Caco-2 (cell line): ENCODE measurements around the gene IGSF11. TPM values are rescaled to one million over a fixed set of nuclear protein-coding genes. Genes with fewer than 3 reads are reported as not detected.
"Not testable (repeated sequence)": the region's sequence is repeated elsewhere in the genome, so short reads cannot be mapped to it uniquely, and the experiment has no call there.

Experiments used
- BruUV-seq: library from RNA; stranded (reverse); fragments of 400-500 nt; replicated peaks from 2 replicates; lab custom pipeline; 2021; lab: Mats Ljungman, UMichigan
- CTCF ChIA-PET: fragments of 300-600 bp; sonication (Branson Sonifier 250); formaldehyde crosslinking; loops from one replicate; lab custom pipeline; 2022; ENCODE audit warnings: antibody characterized with exemption; lab: Charles Lee
- POLR2A ChIA-PET: fragments of 300-600 bp; sonication (Branson Sonifier 250); formaldehyde crosslinking; loops from one replicate; lab custom pipeline; 2022; ENCODE audit warnings: antibody characterized with exemption; lab: Charles Lee
- DNase-seq, 2 experiments: peaks; one replicate each; pipeline versions ENCODE4 v3.0.0 to v3.0.0-alpha.2; 2020 to 2022
- H3K27me3 ChIP-seq: replicated peaks from 2 replicates; pipeline ENCODE4 v1.6.0; 2011; ENCODE audit warnings: low read length; ENCODE audit not compliant: control insufficient read depth, insufficient read depth
- H3K36me3 ChIP-seq: 2 replicates; pipeline ENCODE4 v1.5.1; 2011; ENCODE audit warnings: low read length; ENCODE audit not compliant: control insufficient read depth, insufficient read depth
- H3K4me1 ChIP-seq: fragments of 250-450 bp; sonication (Bioruptor Pico); 2 replicates; pipeline ENCODE4 v1.5.1; 2020; ENCODE audit warnings: mild to moderate bottlenecking
- H3K4me3 ChIP-seq: 2 replicates; pipeline ENCODE4 v1.5.1; 2011; ENCODE audit warnings: low read depth, mild to moderate bottlenecking, control low read depth, low read length
- H3K9me3 ChIP-seq: fragments of 250-450 bp; sonication (Bioruptor Pico); 2 replicates; pipeline ENCODE4 v1.5.1; 2020; ENCODE audit warnings: mild to moderate bottlenecking, moderate library complexity
- H3K27ac Mint-ChIP-seq: one replicate; pipeline ENCODE4 v1.8.0; 2022; ENCODE audit warnings: mixed read lengths; ENCODE audit not compliant: unreplicated experiment
- H3K27me3 Mint-ChIP-seq: one replicate; pipeline ENCODE4 v1.8.0; 2022; ENCODE audit warnings: mixed read lengths; ENCODE audit not compliant: insufficient read depth, unreplicated experiment
- H3K36me3 Mint-ChIP-seq: one replicate; pipeline ENCODE4 v1.8.0; 2022; ENCODE audit warnings: mild to moderate bottlenecking, mixed read lengths; ENCODE audit not compliant: insufficient read depth, unreplicated experiment
- H3K4me1 Mint-ChIP-seq: one replicate; pipeline ENCODE4 v1.8.0; 2022; ENCODE audit warnings: low read depth, mixed read lengths; ENCODE audit not compliant: unreplicated experiment
- H3K4me3 Mint-ChIP-seq: one replicate; pipeline ENCODE4 v1.8.0; 2022; ENCODE audit warnings: mild to moderate bottlenecking, moderate library complexity, mixed read lengths; ENCODE audit not compliant: unreplicated experiment
- H3K9me3 Mint-ChIP-seq: one replicate; pipeline ENCODE4 v1.8.0; 2022; ENCODE audit warnings: mixed read lengths; ENCODE audit not compliant: unreplicated experiment
- CTCF ChIP-seq, 2 experiments: fragments of 200-600 bp in 1 of 2; IDR thresholded peaks; 1 replicate in 1 of 2; 2 replicates in 1 of 2; pipeline versions ENCODE4 v1.5.1 to v1.8.0; 2011 to 2022; ENCODE audit warnings: antibody characterized with exemption in 1 of 2, control low read depth in 1 of 2, inconsistent platforms in 1 of 2, low read depth in 1 of 2, low read length in 1 of 2, mild to moderate bottlenecking in 1 of 2, moderate library complexity in 1 of 2; ENCODE audit not compliant: insufficient read depth in 1 of 2, severe bottlenecking in 1 of 2, unreplicated experiment in 1 of 2
- intact Hi-C: fragments of 100-400 bp; cut with micrococcal nuclease; formaldehyde crosslinking; loops from one replicate; pipeline ENCODE4 v1.10.0; 2022; ENCODE audit not compliant: unreplicated experiment
- total RNA-seq: library from RNA; stranded (reverse); gene quantifications from 2 replicates; pipeline ENCODE4 v1.2.3, GENCODE V29; 2022

IGSF11 gene
- total RNA-seq, 1 experiment from 2014 or later, result 0.41 TPM

GRCh38 chr3:118868051-118868450 is 166.6 kb downstream of the IGSF11 start:
- TF ChIP-seq CTCF (IDR thresholded peaks at IDR 0.05; ENCODE audit: insufficient read depth in 1 of 2, low read depth in 1 of 2, low read length in 1 of 2, severe bottlenecking in 1 of 2, unreplicated experiment in 1 of 2), result no peak
- peaks cover 3% of the 10 kb centered on the region for H3K27me3 Mint-ChIP-seq
- no peaks in the 10 kb centered on the region for H3K36me3 ChIP-seq
- H3K4me1 Mint-ChIP-seq, result no peaks in the 10 kb centered on the region
- no peak overlapping the region for H3K4me3 Mint-ChIP-seq
- no peaks in the 10 kb centered on the region for H3K36me3 Mint-ChIP-seq
- ChIA-PET CTCF (no interaction called here), POLR2A (no interaction called here)
- no TSS peak for BruUV-seq
- peaks cover 25% of the 10 kb centered on the region for H3K9me3 Mint-ChIP-seq
- H3K27me3 ChIP-seq, result no peaks in the 10 kb centered on the region
- intact Hi-C loops, result no loop called here
- H3K27ac Mint-ChIP-seq, result no peak overlapping the region
- 0 out of 2 replicates have a peak, but pooled peaks cover 2% of the 10 kb centered on the region for H3K9me3 ChIP-seq
- no peak overlapping the region for H3K4me3 ChIP-seq
- no peak for DNase-seq
- no peaks in the 10 kb centered on the region for H3K4me1 ChIP-seq

GRCh38 chr3:118863731-118864322 is 170.8 kb downstream of the IGSF11 start:
- Mint-ChIP-seq H3K9me3 (peaks cover 9% of the 10 kb centered on the region), H3K36me3 (no peaks in the 10 kb centered on the region), H3K27me3 (no peaks in the 10 kb centered on the region), H3K27ac (no peak overlapping the region), H3K4me1 (no peaks in the 10 kb centered on the region), H3K4me3 (no peak overlapping the region)
- ChIA-PET POLR2A (no interaction called here), CTCF (no interaction called here)
- intact Hi-C loops, result no loop called here
- peak; percentile 21 to 26 for TF ChIP-seq CTCF (IDR thresholded peaks at IDR 0.05; ENCODE audit: insufficient read depth in 1 of 2, low read depth in 1 of 2, low read length in 1 of 2, severe bottlenecking in 1 of 2, unreplicated experiment in 1 of 2)
- BruUV-seq, result no TSS peak
- H3K9me3 ChIP-seq, result no peaks in the 10 kb centered on the region
- no peaks in the 10 kb centered on the region for H3K27me3 ChIP-seq
- DNase-seq, result peak in 1 of 2 experiments; percentile 14
- no peaks in the 10 kb centered on the region for H3K4me1 ChIP-seq
- H3K4me3 ChIP-seq, result no peak overlapping the region
- H3K36me3 ChIP-seq, result no peaks in the 10 kb centered on the region

GRCh38 chr3:118859950-118860349 is 174.7 kb downstream of the IGSF11 start:
- Mint-ChIP-seq H3K27ac (no peak overlapping the region), H3K36me3 (no peaks in the 10 kb centered on the region), H3K27me3 (no peaks in the 10 kb centered on the region), H3K4me3 (no peak overlapping the region), H3K9me3 (peaks cover 9% of the 10 kb centered on the region), H3K4me1 (no peaks in the 10 kb centered on the region)
- intact Hi-C loops, result no loop called here
- CTCF ChIA-PET, result no interaction called here
- no peaks in the 10 kb centered on the region for H3K4me1 ChIP-seq
- POLR2A ChIA-PET, result no interaction called here
- no peak overlapping the region for H3K4me3 ChIP-seq
- no peak for TF ChIP-seq CTCF (IDR thresholded peaks at IDR 0.05; ENCODE audit: insufficient read depth in 1 of 2, low read depth in 1 of 2, low read length in 1 of 2, severe bottlenecking in 1 of 2, unreplicated experiment in 1 of 2)
- DNase-seq, result no peak
- no TSS peak for BruUV-seq
- no peaks in the 10 kb centered on the region for H3K36me3 ChIP-seq
- H3K9me3 ChIP-seq, result peaks cover 5% of the 10 kb centered on the region; the same call in 1 of the 2 replicates
- no peaks in the 10 kb centered on the region for H3K27me3 ChIP-seq

GRCh38 chr3:118851466-118852193 is 183.0 kb downstream of the IGSF11 start:
- H3K27ac Mint-ChIP-seq, H3K27me3 ChIP-seq, H3K36me3 ChIP-seq, H3K4me3 ChIP-seq, H3K4me1 Mint-ChIP-seq, H3K4me3 Mint-ChIP-seq, CTCF ChIA-PET, H3K9me3 ChIP-seq, DNase-seq, POLR2A ChIA-PET, H3K4me1 ChIP-seq, BruUV-seq, H3K36me3 Mint-ChIP-seq, intact Hi-C loops, H3K27me3 Mint-ChIP-seq: not testable (repeated sequence)
- peaks cover 17% of the 10 kb centered on the region for H3K9me3 Mint-ChIP-seq
